ENCODE results near the gene CACNG6. TPM values are rescaled to one million over a fixed set of nuclear protein-coding genes. Genes with fewer than 3 reads are reported as not detected.

The CACNG6 gene
- total RNA-seq, 1 donor from 2014 or later = 0.21 TPM

DNA sequence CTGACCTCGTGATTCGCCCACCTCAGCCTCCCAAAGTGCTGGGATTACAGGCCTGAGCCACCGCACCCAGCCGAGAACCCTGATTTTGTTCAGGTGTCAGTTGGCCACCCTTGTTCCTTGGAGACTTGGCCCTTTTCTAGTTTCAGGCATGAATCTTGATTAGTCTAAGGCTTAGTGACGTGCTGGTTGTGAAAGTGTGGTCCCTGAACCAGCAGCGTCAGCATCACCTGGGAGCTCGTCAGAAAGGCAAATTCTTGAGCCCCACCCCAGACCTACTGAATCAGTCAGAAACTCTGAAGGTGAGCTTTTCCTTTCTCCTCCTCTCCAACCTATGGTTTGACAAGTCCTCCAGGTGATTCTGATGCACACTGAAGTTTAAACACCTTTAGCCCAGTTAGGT is 35.2 kb downstream of the CACNG6 start:
- H3K9me3 Mint-ChIP-seq (ENCODE audit: unreplicated experiment) = no peaks in the 10 kb centered on the region
- H3K36me3 Mint-ChIP-seq (ENCODE audit: low read depth, unreplicated experiment) = no peaks in the 10 kb centered on the region

DNA sequence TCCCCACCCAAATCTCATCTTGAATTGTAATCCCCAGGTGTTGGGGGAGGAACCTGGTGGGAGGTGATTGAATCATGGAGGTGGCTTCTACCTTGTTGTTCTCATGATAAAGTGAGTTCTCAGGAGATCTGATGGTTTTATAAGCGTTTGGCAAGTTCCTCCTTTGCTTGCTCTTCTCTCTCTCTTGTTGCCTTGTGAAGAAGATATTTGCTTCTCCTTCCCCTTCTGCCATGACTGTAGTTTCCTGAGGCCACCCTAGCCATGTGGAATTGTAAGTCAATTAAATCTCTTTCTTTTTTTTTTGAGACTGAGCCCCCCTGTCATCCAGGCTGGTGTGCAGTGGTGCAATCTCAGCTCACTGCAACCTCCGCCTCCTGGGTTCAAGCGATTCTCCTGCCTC is 37.9 kb downstream of the CACNG6 start:
- no peak for DNase-seq (ENCODE audit: low spot score)
- TF ChIP-seq, protein P1, sequence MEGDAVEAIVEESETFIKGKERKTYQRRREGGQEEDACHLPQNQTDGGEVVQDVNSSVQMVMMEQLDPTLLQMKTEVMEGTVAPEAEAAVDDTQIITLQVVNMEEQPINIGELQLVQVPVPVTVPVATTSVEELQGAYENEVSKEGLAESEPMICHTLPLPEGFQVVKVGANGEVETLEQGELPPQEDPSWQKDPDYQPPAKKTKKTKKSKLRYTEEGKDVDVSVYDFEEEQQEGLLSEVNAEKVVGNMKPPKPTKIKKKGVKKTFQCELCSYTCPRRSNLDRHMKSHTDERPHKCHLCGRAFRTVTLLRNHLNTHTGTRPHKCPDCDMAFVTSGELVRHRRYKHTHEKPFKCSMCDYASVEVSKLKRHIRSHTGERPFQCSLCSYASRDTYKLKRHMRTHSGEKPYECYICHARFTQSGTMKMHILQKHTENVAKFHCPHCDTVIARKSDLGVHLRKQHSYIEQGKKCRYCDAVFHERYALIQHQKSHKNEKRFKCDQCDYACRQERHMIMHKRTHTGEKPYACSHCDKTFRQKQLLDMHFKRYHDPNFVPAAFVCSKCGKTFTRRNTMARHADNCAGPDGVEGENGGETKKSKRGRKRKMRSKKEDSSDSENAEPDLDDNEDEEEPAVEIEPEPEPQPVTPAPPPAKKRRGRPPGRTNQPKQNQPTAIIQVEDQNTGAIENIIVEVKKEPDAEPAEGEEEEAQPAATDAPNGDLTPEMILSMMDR (IDR thresholded peaks at IDR 0.05; ENCODE audit: unreplicated experiment) = no peak
- Mint-ChIP-seq H3K4me1 (ENCODE audit: unreplicated experiment) (no peaks in the 10 kb centered on the region), H3K27me3 (ENCODE audit: unreplicated experiment) (peaks cover 2% of the 10 kb centered on the region), H3K4me3 (ENCODE audit: unreplicated experiment) (no peak overlapping the region), H3K9me3 (ENCODE audit: unreplicated experiment) (no peaks in the 10 kb centered on the region), H3K36me3 (ENCODE audit: low read depth, unreplicated experiment) (no peaks in the 10 kb centered on the region), H3K27ac (ENCODE audit: unreplicated experiment) (no peak overlapping the region)

More for the DNA sequence above, 35.2 kb downstream of the CACNG6 start:
- Mint-ChIP-seq H3K4me1 (ENCODE audit: unreplicated experiment) (peaks cover 3% of the 10 kb centered on the region), H3K4me3 (ENCODE audit: unreplicated experiment) (no peak overlapping the region), H3K27me3 (ENCODE audit: unreplicated experiment) (peaks cover 2% of the 10 kb centered on the region), H3K27ac (ENCODE audit: unreplicated experiment) (no peak overlapping the region)
- TF ChIP-seq, protein P1 (IDR thresholded peaks at IDR 0.05; ENCODE audit: unreplicated experiment) = no peak
- DNase-seq (ENCODE audit: low spot score) = no peak

DNA sequence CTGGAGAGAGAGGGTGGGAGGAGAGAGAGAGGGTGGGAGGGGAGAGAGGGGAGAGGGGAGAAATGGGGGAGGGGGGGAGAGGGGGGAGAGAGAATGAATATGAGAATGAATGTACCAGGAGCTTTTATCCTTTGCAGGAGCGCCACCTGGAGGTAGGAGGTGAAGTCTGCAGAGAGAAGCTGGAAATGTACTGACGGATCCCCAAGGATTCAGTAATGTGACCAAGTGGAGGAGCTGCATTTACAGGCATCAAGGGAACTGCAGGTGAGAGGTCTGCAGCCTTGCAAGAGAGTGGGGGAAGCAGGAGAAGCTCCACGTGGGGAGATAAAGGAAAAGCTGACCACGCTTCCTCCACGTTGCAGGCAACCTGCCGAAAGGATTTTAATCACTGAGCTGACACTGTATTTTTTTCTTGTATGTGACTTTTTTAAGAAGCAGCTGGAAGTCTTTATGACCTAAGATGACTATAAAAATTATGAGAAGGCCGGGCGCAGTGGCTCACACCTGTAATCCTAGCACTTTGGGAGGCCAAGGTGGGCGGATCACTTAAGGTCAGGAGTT is 38.6 kb downstream of the CACNG6 start:
- no peaks in the 10 kb centered on the region for H3K9me3 Mint-ChIP-seq (ENCODE audit: unreplicated experiment)
- peaks cover 2% of the 10 kb centered on the region for H3K27me3 Mint-ChIP-seq (ENCODE audit: unreplicated experiment)
- peak; percentile 72 for DNase-seq (ENCODE audit: low spot score)
- no peak overlapping the region for H3K4me3 Mint-ChIP-seq (ENCODE audit: unreplicated experiment)
- H3K4me1 Mint-ChIP-seq (ENCODE audit: unreplicated experiment) = no peaks in the 10 kb centered on the region
- TF ChIP-seq, protein P1 (IDR thresholded peaks at IDR 0.05; ENCODE audit: unreplicated experiment) = peak; percentile 66
- no peaks in the 10 kb centered on the region for H3K36me3 Mint-ChIP-seq (ENCODE audit: low read depth, unreplicated experiment)
- no peak overlapping the region for H3K27ac Mint-ChIP-seq (ENCODE audit: unreplicated experiment)

DNA sequence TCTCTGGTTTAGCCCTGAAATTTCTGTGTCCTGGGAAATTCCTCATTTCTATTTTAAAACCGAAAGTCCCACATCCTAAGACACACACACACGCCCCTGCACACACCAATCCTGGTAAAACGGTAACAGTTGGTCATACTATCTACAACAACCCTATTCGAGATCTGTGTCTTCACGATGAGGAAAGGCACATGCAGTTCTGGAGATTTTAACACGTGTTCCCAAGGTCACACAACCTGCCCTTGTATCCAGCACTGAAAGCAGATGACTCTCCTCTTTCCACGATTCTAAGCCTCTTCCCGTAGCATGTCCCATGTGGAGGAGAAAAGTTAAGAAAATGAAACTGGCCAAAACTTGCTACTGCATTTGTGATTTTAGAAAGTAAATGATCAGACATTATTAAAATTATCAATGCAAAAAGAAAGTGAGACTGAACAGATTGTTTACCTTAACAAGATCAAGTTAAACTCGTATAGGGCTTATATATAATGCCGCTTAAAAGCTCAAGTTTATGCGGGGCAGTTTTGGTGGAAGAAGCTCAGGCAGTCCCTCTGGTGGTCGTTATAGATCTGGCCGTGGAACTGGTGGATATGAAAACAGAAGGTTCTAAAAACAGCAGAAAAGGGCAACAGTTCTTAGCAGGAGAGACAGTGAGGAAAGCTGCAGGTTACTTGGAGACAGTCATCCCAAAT is 39.6 kb downstream of the CACNG6 start:
- H3K36me3 Mint-ChIP-seq (ENCODE audit: low read depth, unreplicated experiment) = no peaks in the 10 kb centered on the region
- no peaks in the 10 kb centered on the region for H3K9me3 Mint-ChIP-seq (ENCODE audit: unreplicated experiment)
- no peak overlapping the region for H3K4me3 Mint-ChIP-seq (ENCODE audit: unreplicated experiment)
- peaks cover 2% of the 10 kb centered on the region for H3K27me3 Mint-ChIP-seq (ENCODE audit: unreplicated experiment)
- no peak overlapping the region for H3K27ac Mint-ChIP-seq (ENCODE audit: unreplicated experiment)
- DNase-seq (ENCODE audit: low spot score) = peak; percentile 24
- TF ChIP-seq, protein P1 (IDR thresholded peaks at IDR 0.05; ENCODE audit: unreplicated experiment) = peak; percentile 51
- H3K4me1 Mint-ChIP-seq (ENCODE audit: unreplicated experiment) = peaks cover 4% of the 10 kb centered on the region

Measured in endothelial cell (in vitro differentiated cells).